Testis (tissue), 2 donors: ENCODE measurements around the gene NAA38.

Experiments
- POLR2A ChIP-seq: fragments of 450-650 bp; IDR thresholded peaks from one replicate; pipeline ENCODE4 v1.6.1; 2017; ENCODE audit warnings: antibody characterized with exemption, mild to moderate bottlenecking, moderate library complexity
- TF ChIP-seq, protein P1 (sequence below), 3 experiments: fragments of 450-650 bp in 2 of 3; fragments of 200-600 bp in 1 of 3; sonication (generic) in 1 of 3; IDR thresholded peaks; one replicate each; pipeline ENCODE4 v1.5.1; 2016 to 2019; ENCODE audit warnings: antibody characterized with exemption in 3 of 3, mild to moderate bottlenecking in 2 of 3, moderate library complexity in 1 of 3

DNA sequence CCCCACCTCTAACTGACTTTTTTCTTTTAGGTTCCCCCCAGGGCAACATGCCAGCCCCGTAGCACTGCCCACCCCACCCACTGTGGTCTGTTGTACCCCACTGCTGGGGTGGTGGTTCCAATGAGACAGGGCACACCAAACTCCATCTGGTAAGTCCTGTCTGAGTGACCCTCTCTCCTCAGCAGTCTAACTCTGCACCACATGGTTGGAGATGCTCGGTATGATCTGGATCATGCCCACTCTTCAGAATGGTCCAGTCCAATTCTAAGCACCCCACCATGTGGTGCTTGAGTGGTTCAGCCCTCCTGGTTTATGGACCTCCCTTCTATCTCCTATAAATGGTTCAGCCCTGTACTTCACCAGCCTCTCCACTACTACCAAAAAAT, 17.5 kb downstream of the NAA38 start:
- TF ChIP-seq POLR2A: no peak
- TF ChIP-seq, protein P1, sequence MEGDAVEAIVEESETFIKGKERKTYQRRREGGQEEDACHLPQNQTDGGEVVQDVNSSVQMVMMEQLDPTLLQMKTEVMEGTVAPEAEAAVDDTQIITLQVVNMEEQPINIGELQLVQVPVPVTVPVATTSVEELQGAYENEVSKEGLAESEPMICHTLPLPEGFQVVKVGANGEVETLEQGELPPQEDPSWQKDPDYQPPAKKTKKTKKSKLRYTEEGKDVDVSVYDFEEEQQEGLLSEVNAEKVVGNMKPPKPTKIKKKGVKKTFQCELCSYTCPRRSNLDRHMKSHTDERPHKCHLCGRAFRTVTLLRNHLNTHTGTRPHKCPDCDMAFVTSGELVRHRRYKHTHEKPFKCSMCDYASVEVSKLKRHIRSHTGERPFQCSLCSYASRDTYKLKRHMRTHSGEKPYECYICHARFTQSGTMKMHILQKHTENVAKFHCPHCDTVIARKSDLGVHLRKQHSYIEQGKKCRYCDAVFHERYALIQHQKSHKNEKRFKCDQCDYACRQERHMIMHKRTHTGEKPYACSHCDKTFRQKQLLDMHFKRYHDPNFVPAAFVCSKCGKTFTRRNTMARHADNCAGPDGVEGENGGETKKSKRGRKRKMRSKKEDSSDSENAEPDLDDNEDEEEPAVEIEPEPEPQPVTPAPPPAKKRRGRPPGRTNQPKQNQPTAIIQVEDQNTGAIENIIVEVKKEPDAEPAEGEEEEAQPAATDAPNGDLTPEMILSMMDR (IDR thresholded peaks at IDR 0.05): no peak
